GM19193 (cell line): ENCODE measurements around the gene ADGRL2.

Experiments used
- POLR2A ChIP-seq: IDR thresholded peaks from 4 replicates; pipeline ENCODE4 v1.6.1; 2011; ENCODE audit not compliant: insufficient read depth, insufficient read length; ENCODE audit errors: extremely low read depth

Gene ADGRL2

GRCh38 chr1:81802707-81803430, 2.1 kb downstream of the ADGRL2 start:
- no peak for TF ChIP-seq POLR2A

DNA sequence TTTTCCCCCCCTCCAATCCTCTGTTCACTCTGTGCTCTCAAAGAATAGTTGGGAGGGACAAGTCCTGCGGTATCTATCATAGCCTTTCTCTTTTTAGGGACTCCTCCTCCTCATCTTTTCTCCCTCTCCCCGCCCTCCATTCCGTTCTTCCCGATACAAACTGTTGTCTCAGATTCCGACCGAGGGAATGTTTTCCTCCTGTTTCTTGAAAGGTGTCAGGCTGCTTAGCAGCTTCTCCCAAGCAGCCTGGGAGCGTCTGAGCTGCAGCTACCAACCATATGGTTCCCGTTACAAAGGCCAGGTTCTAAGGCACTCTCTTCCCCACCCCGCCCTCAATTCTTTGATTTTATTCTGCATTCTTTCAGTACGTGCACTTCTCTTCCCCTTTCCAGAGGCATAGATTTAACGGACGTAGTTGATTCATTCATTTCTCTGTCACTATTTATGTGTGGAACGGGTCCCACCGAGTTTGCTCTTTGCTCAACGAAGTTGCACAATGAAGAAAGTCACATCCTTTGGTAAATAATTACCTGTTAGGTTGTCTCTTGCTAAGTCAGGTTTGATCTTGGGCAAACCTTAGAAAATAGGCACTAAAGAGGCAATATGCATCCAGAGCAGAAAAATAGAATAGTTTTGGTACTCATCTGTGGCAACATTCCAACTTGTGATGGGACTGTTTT, 2.8 kb downstream of the ADGRL2 start:
- TF ChIP-seq POLR2A = no peak

- TF ChIP-seq POLR2A = no peak
Measured at GRCh38 chr1:81804312-81804711, 3.6 kb downstream of the ADGRL2 start.

- TF ChIP-seq POLR2A = no peak
Measured at GRCh38 chr1:81805537-81806431, 5.0 kb downstream of the ADGRL2 start.

DNA sequence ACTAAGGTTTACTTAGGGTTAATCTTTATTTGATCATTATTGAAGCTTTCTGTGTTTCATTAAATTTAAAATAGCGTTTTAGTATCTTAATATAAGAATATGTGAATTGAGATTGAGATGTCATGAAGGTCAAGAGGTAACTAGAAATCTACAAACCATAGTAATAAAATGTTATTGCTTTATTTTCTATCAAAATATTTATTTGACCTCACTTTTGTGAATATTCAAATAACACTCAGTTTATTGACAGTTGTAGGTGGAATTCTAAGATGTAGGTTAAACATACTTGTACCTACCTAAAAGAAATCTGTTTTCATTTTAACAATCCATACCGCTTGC, 5.7 kb downstream of the ADGRL2 start:
- no peak for TF ChIP-seq POLR2A

DNA sequence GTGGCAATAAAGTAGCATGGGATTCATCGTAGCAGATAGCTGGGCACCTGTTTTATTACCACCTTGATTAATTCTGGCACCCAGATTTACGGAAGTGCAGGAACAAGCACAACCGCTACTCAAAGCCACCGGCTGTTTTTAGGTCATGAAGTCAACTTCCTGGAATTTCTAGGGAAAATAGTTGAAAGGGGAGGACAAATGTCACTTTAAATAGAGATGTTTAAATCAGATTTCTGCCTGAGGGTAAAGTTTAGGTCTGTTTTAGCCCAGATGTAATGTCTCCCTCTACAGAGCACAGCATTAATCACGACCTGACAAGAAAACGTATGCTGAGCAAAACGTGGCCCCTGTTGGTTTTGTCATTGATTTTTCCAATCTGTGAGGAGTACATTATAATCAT, 8.0 kb downstream of the ADGRL2 start:
- no peak for TF ChIP-seq POLR2A

- no peak for TF ChIP-seq POLR2A
Measured at GRCh38 chr1:81809808-81810207, 9.1 kb downstream of the ADGRL2 start.

DNA sequence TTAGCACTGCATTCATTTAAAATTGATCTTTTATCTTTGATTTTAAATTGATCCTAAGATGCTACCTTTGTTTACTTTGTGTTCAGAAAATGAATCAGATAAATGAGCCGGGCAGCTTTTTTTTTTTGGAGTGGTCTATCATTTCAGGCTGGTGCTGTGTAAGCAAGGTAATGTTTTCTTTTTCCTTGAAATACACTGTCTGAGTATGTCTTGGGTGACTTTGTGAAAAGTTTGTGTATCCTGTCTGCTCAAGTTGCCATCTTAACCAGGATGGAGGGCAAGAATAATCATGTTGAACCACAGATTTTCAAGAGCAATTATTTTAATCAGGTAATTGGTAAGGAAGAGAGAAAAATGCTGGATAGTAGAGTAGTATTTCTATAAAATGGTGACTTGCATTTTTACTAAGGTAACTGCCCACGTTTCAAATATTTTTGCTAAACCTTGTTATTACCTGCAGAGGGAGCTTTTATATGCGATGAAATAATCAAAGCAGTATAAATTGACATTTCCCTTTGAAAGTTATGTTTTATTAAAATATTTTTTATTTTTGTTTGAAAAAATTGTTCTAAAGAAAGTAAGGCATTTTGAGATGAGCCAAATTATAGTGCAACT, 11.1 kb downstream of the ADGRL2 start:
- no peak for TF ChIP-seq POLR2A

GRCh38 chr1:81812712-81813111, 12.0 kb downstream of the ADGRL2 start:
- TF ChIP-seq POLR2A = no peak

DNA sequence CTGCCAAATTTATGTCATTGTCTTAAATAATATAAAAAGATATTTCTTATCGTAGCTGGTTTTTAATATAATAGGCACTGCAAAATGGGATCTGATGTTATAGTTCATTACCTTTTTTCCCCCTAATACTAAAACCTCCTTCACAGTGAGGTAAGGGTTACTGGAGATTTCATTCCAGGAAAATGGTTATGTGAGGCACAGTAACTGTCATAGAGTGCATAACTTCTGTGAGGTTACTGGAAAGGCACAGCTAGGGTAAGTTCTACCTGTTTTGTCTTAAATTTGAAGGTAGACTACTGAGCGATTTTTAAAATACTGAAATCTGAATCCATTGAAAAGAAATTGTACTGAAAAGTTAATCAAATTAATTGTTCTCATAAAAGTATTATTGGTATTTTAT, 13.0 kb downstream of the ADGRL2 start:
- no peak for TF ChIP-seq POLR2A

DNA sequence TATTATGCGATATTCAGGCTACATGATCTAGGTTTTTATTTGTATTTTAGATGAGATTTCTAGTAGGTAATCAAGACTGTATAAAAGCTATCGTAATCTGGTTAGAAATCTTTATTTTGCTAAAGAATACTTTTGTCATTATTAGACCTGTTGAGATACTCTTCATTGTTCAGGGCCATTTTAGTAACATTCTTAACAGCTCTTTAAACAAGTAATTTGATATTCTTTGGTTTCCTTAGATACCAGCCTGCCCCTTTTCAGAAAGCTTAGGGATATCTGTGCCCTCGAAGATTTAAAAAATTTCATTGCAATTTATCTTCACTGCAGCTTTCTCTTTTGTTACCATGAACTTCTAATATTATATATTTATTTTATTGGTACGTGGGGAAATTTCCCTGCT, 18.9 kb downstream of the ADGRL2 start:
- no peak for TF ChIP-seq POLR2A

- TF ChIP-seq POLR2A = no peak
Measured at GRCh38 chr1:81820765-81821164, 20.0 kb downstream of the ADGRL2 start.

DNA sequence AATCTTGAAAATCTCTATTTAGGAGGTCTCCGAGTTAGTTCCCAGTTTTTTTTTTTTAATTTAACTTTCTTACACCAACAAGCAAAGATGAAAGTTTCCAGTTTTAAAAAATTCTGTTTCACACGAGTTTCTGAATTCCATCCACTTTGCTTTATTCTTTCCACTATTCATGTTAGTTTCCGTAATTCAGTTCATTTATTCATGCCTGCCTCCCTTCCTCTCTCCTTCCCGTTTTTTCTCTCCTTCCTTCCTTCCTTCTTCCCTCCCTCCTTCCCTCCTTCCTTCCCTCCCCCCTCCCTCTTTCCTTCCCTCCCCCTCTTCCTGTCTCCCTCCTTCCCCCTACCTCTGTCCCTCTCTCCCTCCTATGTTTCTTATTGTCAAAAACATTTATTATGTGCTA, 22.3 kb downstream of the ADGRL2 start:
- TF ChIP-seq POLR2A = no peak

GRCh38 chr1:81824759-81825158, 24.0 kb downstream of the ADGRL2 start:
- TF ChIP-seq POLR2A = no peak

DNA sequence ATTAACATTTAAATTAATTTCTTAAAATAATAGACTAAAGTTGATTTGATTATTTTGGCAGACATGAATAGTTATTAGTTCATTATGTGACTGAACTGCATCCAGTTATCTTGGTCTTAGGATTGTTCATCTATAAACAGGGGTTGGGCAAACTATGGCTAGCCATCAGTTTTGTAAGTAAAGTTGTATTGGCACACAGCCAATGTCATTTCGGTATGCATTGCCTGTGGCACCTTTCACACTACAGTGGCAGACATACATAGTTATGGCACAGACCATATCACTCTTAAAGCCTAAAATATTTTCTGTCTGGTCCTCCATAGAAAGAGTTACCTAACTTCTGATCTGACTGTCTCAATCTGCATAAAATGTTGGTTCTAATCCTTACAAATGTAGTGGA, 27.2 kb downstream of the ADGRL2 start:
- no peak for TF ChIP-seq POLR2A
